UCSD-AML1 (cell line): ENCODE measurements around the gene KLHL29.

Source experiments
- DNase-seq: peaks from one replicate; lab custom pipeline; 2025; ENCODE audit not compliant: unreplicated experiment; lab: John Stamatoyannopoulos, UW

The KLHL29 gene

DNA sequence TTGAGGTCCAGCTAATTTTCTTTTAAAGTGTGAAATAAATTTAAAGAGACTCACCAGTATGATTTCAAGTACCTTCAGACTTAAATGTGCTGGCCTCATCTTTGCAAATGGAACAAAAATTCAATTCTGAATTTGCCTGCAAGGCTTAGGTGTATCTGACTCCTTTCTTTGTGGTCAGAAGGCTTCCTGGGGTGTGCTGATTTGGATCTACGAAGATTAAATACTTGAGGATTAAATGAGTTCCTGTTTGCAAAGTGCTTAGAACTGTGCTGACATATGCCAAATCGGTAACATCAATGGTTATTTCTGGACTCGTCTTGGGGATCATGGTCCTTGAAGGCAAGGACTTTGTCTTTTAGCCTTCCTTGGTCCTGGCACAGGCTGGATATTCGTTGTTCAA lies 9.7 kb downstream of the KLHL29 start:
- DNase-seq: no peak

DNA sequence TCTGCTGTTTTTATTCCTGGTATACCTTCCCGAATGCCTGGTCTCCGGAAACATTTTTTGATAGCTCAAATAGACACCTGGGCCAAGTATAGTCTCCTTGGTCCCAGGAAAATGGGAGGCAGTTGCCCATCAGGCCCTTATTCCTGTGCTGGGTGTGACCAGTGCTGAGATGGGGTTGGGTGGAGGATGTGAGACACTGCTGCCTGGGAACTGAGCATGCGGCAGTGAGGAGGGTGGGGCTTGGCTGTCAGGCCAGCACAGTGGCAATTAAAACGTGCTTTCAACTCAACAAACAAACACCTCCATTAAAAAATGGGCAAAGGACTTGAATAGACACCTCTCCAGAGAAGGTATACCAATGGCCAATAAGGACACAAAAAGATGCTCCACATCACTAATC lies 12.5 kb downstream of the KLHL29 start:
- DNase-seq: no peak

DNA sequence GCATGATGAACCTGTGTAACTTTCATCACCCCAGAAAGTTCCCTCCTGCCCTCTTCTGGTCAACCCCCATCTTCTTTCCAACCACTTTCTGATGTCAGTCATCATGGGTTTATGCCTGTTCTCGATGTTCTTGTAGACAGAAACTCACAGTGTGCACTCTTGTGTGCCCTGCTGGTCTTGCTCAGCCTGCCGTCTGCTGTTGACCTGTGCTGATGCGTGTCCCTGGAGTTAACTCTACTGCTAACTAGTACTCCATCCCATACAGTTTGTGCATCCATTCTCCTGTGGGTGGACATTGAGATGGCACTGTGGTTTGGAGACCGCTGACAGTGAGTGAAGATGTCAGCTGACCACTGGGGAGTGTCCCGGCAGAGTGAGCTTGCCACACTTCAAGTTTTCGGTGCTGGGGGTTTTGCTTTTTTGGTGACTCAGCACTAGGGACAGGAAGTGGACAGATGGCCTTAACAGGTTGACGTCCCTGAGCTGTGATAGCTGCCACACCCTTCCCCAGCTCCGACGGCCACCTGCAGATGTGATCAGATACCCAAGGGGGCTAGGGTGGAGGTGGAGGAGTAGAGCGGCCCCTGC lies 14.8 kb downstream of the KLHL29 start:
- no peak for DNase-seq

DNA sequence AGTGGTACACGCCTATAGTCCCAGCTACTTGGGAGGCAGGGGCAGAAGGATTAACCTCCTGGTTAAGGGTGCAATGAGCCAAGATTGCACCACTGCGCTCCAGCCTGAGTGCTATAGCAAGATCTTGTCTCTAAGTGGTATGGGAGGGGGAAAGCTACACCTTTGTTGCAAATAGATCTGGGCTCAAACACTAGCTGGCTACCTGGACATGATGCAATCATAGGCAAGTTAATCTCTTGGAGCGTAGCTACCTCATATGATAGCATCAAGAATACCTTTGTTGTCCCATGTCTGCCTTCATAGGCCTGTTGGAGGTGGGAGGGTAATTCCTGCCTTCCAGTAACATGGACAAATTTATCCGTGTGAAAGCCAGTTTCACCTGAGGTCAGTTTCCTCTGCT lies 15.7 kb downstream of the KLHL29 start:
- DNase-seq: no peak

DNA sequence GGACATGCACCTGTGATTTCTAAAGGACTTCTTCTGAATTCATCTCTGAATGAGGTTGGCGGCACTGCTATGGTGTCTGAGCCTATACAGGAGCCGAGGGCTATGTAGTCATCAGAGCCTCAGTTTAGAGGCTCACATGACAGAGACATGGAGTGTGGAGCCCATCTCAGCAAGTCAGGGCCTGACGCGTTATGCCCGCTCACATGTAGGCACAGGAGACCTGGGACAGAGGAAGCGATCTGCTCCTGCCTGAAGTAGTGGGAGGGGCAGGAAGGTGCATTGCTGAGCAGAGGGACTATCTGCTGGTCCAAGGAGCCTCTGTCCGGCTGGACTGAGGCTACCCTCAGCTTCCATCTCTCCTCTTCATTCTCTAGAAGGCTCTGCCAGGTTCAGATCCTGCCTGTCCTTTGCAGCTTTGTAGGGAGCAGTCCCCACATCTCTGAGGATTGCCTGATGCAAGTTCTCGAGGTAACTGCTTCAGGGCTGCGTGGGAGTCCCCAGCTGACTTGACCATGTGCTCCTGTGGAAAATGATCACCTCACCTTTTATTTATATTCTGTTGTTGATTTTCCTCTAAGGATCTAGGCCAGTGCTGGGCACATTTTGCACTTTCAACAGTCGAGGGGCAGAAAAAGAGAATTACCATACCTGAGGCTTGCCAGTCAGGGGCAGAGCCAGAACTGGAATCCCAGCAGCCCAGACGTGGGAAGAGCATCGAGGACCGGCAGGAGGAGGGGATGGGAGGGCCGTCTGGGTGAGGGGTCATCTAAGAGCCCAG lies 16.6 kb downstream of the KLHL29 start:
- DNase-seq: no peak

DNA sequence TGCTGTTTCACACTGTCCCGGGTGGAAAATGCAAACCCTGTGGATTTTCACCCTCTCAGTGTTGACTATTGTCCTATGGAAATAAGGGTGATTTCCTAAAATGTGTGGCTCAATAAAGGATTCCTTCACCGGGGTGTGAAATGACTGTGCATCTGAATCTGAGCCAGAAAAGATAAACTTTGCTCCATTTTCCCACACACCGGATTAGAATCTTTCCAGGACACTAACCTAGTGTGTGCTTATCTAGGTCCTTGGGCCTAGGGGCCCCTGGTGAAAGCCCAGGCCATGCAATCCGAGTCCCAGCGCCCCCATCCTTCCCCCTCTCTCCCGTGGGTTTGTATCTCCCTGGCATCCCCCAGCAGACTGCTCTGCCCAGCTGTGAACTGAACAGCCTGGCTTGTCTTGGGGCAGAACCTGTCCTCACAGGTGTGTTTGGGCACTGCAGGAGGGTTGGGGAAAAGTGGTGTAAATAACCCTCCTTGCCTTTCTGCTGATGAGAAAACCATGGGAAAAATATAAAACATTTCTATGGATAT lies 17.3 kb downstream of the KLHL29 start:
- no peak for DNase-seq

DNA sequence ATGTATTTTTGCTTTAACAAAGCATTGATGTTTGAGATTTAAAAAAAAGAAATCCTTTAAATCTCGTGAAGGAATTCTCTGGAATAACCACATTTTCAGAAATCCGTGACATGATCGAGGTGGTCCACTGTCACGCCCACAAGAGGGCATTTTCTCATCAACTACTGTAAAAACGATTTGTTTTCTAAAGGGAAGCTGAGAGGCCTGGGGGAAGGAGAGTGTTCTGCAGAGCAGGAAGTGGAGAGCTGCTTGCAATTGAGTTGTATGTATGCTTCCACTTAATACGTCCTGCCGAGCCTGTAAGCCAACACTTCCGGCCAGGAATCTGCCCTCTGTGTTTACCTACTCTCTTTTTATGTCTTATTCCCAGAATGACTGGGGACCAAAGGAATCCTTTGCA lies 19.4 kb downstream of the KLHL29 start:
- DNase-seq: peak; percentile 26

DNA sequence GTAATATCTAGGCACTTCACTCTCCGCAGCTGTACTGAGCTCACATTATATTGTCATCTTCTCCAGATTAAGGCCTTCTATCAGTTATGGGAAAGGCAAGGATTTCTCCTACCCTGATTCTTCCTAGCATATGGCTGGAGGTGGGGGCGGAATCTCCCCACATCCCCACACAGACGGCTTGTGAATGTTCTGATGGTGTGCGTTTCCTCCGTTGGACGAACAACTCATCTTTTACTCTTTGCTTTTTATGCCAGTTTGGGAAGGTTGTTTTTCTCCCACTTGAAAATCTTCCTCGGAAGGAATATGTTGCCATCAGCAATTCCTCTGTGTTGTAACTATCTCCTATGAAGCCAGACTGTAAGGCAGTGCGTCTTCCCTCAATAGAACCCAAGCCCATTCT lies 24.3 kb downstream of the KLHL29 start:
- DNase-seq: no peak

DNA sequence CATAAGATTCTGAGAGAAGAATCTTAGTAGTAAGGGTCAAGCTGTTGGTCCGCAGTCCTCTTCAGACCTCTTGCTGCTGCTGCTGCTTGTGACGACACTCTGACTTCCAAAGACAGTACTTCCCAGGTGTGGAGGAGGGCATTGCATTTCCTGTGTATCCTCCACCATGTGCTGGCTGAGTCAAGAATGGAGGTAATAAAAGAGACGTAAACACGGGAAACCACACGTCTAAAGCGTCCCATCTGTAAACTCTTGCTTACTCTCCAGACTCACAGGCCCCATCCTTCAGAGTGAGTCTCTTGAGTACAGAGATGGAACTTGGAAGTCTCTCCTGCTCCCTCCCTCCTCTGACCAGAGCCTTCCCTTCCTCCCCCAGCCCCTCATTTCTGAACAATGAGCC lies 25.6 kb downstream of the KLHL29 start:
- no peak for DNase-seq

DNA sequence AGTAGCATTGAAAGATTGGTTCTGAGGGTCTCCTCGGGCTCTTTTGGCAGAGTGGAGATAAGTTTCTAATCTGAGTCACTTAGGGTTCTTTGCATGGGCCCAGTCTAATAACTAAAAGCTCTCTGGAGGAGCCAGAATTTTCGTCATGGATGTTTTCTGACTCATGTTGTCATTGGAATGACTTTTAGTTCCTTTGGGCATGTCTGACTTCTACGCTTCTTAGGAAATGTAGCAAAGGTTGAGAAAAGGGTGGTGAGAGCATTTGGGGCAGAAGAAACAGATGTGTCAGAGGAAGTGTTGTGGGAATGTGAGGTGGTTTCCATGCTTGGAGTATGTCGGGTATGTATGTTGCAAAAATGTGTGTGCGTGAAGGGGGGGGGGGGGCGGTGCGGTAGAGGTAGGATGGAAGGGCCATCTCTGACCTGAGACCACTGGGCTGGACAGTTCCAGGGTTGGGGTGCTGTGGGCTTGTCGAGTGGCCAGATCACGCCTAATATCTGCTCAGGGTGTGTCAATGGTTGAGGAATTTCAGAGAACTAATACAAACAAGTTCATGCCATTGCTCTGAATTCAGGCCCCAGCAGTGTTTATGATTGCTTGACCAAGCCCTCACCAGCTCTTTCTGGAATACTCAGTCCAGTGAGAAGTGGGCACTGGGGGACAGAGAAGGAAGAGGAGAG lies 26.9 kb downstream of the KLHL29 start:
- no peak for DNase-seq

DNA sequence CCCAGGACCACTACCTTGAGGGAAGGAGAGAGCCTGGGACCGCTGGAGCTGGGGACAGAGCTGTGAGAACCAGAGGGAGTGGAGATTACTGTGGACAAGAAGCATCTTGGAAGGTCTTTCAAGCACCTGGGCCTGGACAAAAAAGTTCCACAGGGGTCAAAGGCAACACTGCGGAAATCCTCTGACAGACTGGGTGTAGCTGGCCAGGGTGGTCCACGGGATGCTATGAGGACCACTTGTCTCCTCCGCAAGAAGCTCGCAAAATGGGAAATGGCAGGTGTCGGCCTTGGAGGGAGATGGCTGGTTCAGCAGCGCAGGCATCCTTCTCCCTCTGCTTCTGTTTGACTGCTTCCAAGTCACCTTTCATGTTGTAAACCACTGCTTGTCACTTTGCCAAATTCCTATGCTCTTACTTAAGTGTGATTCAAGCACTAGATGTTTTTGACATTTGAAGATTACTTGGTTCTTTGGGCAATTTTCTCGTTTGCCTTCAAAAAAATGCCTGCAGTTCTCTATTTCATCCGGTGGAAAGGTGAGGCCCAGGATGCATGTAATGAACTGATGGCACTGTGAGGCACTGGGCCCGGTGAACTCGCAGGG lies 27.7 kb downstream of the KLHL29 start:
- no peak for DNase-seq

DNA sequence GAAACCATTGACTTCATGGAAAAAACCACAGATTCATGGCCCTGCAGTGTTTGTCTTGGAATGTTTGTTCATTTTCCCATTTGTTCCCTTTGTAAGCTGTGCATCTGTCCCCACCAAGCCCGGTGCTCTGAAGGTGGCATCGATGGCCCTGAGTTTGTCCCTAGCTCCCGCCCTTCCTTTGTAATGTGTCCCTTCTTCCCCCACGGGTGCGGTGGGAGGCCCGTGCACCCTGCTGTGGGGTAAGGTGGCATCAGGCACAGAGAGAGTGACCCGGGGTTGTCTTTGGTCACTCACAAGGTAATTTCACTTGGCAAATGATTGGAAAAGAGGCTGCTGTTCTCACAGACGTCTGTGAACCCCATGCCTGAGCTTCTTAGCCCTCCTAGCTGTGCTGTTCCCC lies 28.7 kb downstream of the KLHL29 start:
- DNase-seq: no peak

DNA sequence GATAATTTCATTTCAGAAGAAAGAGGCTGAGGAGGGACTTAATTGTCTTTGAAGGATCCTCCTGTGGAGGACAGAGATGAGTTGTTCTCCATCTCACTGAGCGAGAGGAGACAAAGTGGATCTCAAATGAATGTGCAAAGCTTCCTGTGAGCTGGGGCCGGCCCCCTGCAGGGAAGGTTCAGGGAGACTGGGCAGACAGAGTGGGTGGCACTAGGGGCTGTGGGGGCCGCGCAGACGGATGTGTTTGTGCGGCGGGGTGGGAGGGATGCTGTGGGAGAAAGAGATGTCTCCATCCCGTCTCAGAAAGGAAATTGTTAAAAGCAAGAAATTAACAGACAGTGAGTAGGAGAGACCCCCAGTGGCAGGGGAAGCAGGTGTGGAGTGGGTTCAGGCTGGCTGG lies 29.1 kb downstream of the KLHL29 start:
- no peak for DNase-seq

DNA sequence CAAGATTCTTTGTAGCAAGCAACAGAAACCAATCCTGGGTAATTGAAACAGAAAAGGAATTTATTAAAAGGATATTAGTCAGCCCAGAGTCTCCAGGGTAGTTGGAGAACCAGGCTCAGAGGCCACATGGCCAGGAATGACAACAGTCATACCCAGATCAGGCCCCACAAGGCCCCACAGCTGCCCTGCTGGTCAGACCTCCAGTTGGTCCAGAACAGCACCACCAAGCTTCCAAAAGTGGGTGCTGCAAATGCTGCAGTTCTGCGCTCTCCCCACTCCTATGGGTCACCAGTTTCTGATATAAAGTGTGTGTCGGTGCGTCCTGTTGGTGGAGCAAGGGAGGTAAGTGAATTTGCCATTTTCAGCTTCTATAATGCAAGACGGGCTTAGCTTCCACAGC lies 29.9 kb downstream of the KLHL29 start:
- DNase-seq: no peak

DNA sequence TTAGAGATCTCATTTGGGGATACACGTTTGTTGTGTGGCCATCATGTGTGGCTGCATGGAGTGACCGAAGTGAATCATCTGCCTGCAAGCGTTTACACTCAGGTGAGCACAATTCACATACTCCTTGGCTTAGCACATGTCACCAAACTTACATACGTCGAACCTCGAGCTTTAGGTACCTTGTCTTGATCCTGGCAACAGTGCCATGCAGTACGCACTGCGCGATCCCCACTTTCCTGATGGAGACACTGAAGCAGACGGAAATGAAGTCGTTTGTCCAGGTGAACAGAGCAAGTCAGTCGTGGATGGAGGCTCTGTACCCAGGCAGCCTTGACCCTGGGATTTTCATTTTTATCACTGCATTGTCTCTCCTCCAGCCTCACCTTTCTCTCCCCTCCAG lies 32.3 kb downstream of the KLHL29 start:
- DNase-seq: no peak

DNA sequence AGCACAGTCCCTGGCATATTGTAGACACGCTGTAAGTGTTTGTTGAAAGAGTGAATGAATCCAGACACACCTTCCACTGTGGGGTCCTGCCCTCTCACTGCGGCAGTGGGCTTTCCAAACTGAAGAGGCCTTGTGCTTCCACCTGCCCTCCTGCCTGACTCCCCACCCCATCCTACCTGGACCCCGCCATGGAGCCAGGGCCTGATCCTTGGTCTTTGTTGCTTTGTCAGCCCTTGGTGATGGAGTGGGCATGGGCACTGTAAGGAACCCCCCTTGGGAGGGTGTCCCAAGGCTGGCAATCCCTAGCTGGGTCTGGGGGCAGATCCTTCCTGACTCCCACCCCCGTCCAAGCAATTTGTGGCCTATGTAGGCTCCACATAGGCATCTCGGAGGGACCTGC lies 33.1 kb downstream of the KLHL29 start:
- DNase-seq: no peak

DNA sequence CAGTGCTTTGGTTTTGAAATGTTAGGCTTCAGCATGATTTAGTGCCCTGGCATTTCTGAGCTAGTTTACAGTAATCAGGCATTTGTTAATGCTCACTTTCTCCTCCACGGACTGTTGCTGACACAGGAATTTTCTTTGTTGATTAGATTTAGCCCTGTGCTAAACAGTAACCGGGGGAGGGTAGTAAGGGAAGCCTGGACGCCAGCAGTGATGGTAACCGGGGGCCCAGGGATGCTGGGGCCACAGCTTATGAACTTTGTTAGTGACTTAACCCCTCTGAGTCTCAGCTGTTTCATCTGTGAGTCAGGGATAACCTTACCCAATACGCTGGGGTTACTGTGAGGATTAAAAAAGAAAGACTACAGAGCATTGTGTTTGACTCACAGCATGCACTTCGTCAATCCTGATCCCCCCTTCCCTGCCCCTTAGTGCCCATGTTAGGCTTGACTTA lies 33.5 kb downstream of the KLHL29 start:
- no peak for DNase-seq

DNA sequence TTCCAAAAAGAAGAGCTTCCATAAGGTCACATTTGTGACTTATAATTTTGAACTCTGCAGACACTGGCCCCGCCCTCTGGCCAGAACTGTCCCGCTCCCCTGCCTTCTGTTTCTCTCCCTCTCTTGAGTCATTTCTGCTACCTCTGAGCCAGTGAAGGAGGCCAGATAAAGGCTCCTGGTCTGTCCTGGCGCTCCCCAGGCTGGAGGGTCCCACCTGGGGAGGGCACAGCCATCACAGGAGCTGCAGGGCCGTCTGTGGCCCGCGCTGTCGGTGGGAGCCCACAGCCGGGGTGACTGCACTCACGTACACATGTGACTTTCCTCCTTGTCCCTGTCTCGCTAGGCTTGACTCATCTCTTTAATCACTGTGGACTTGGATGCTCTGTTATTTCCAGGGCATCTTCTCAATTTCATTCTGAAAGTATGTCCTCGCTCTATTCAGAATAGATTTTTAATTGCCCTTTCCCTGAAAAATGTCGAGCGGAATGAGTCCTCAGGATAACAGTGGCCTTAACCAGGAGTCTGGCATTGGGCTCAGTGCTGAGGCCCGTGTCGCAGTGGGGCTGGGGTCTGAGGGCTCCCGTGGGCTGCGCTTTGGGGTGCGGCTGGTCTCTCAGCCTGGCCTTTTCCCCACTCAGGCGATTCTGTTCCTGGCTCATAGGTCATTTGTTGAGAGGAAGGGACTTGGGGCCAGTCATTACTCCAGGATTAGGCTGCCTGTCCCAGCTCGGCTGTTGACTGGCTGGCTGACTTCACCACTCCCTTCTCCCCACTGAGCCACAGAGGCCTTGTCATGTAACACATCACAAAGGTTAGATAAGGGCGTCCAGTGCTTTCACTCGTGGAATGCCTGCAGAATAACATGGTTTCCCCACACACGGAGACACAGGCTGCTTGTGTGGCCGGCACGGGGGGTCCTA lies 34.5 kb downstream of the KLHL29 start:
- no peak for DNase-seq

DNA sequence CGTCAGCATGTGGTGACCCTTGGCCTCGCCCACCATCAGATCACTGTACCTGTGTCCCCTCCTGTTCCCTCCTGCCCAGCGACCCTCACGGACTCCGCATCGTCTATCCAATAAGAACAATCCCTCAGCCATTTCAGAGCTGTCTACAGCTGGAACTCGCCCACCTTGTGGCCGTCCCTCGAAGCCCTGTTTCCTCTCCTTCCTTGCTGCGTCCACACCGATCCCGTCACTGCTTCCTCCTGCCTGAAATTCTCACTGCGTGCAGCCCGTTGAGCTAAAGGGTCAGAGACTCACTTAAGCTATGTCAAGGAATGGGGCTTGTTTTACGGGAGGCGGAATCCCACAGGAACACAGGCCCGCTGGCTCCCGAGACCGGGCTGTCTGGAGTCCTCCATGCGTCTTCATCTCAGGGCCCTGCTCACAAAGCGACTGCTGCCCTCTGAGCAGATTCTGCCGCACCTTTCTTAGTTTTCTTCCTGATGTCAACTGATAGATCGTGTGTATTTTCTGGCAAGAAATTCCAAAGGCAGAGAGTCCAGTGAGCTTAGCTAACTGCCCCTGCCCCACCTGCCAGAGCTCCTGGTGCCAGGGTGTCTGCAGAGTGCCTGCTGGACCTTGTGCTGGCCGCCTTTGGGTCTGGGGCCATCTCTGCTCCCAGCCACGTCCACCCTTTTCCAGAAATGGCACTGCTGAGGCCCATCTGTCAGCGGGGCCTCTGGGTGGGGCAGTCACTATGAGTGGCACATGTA lies 35.3 kb downstream of the KLHL29 start:
- DNase-seq: no peak
